ENCODE measurements around the gene CCDC24. TPM values are rescaled to one million over a fixed set of nuclear protein-coding genes. Genes with fewer than 3 reads are reported as not detected.

CCDC24 gene
- total and polyA plus RNA-seq, 9 of the 15 experiments (the other 6 are each of a cell fraction or from before 2014, with no cell fraction given): 0.31 to 4.5 (median 1.5) TPM

DNA sequence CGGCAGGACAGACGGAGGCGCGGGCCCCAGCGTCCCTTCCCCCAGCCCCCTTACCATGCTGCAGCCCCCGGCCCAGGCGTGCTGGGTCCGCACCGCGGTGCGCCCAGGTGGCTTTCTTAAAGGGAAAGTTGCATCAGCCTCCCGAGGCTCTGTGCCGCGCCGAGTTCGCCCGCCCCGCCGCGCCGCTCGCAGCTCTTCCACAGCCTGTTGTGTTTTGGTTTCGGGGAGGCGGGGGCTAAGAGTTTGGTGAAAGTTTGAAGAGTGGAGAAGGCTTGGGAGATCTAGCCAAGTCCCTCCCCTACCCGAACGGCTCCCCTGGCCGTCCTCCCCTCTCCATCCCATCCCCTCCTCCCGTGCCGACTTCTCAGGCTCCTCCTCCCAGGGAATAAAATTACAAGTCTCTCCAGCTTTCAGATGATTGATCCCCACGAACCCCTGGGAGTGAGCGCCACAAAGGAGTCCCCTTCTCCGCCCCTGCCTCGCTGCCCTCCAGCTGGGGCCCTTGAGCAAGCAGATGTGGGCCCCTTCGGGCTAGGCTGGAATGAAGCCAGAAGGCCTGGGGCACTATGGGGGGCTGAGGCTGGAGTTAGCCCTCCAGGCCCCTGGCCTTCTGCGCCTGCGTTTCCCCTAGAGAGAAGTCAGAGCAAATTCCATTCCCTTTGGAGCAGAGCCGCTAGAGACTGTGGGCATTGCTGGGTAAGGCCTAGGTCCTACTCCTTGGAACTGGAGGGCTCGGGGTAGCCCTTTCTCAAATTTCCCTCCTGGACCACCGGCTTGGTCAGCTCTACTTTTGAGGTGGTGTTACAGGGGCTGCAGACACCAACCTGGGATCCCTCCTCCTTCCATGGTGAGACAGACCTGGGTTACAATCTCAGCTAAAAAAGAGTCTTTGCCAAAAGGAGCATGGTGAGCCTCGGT is 40.1 kb downstream of the CCDC24 start, which contains the start of gene SLC6A9 (continued):
- TF ChIP-seq HDAC1 (IDR thresholded peaks at IDR 0.05): peak in 1 of 2 experiments; percentile 5; a peak in 1 of 4 replicates
- no peak; the same call in none of the 2 replicates for TF ChIP-seq TOE1 (IDR thresholded peaks at IDR 0.05; ENCODE audit: borderline replicate concordance)
- TF ChIP-seq TOE1 (CRISPR knock-in tag; IDR thresholded peaks at IDR 0.05; ENCODE audit: borderline replicate concordance, low read depth): no peak
- TF ChIP-seq ETV5 (CRISPR knock-in tag; IDR thresholded peaks at IDR 0.05; ENCODE audit: low read depth): 0 out of 2 replicates have a peak, but pooled peaks have one; percentile 27
- peak; percentile 41; the same call in 1 of the 2 replicates for TF ChIP-seq CEBPB (tag; IDR thresholded peaks at IDR 0.05)
- peak; percentile 93 for TF ChIP-seq ATF4 (CRISPR knock-in tag; IDR thresholded peaks at IDR 0.05)
- TF ChIP-seq IRF9 (tag; IDR thresholded peaks at IDR 0.05): 0 out of 2 replicates have a peak, but pooled peaks have one; percentile 34
- TF ChIP-seq, protein P1, sequence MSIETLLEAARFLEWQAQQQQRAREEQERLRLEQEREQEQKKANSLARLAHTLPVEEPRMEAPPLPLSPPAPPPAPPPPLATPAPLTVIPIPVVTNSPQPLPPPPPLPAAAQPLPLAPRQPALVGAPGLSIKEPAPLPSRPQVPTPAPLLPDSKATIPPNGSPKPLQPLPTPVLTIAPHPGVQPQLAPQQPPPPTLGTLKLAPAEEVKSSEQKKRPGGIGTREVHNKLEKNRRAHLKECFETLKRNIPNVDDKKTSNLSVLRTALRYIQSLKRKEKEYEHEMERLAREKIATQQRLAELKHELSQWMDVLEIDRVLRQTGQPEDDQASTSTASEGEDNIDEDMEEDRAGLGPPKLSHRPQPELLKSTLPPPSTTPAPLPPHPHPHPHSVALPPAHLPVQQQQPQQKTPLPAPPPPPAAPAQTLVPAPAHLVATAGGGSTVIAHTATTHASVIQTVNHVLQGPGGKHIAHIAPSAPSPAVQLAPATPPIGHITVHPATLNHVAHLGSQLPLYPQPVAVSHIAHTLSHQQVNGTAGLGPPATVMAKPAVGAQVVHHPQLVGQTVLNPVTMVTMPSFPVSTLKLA (conservative IDR thresholded peaks at IDR 0.05): peak; percentile 57 to 74; a peak in 3 of 4 replicates
- TF ChIP-seq NFIC (IDR thresholded peaks at IDR 0.05): peak; percentile 82
- 0 out of 2 replicates have a peak, but pooled peaks have one; percentile 6 for TF ChIP-seq MYNN (IDR thresholded peaks at IDR 0.05)
- TF ChIP-seq MYNN (CRISPR knock-in tag; IDR thresholded peaks at IDR 0.05): no peak
- peak; percentile 7 for TF ChIP-seq HNRNPK (IDR thresholded peaks at IDR 0.05; ENCODE audit: low read depth, low read length, poor library complexity, severe bottlenecking)
- peak; percentile 13; the same call in 1 of the 2 replicates for TF ChIP-seq ARID4B (CRISPR knock-in tag; IDR thresholded peaks at IDR 0.05)
- no peak for TF ChIP-seq TBL1XR1 (IDR thresholded peaks at IDR 0.05; ENCODE audit: low read length in 2 of 2)
- TF ChIP-seq NCOA6 (IDR thresholded peaks at IDR 0.05): peak; percentile 83
- TF ChIP-seq TCF3 (CRISPR knock-in tag; IDR thresholded peaks at IDR 0.05): 0 out of 2 replicates have a peak, but pooled peaks have one; percentile 2
- TF ChIP-seq, protein P2, sequence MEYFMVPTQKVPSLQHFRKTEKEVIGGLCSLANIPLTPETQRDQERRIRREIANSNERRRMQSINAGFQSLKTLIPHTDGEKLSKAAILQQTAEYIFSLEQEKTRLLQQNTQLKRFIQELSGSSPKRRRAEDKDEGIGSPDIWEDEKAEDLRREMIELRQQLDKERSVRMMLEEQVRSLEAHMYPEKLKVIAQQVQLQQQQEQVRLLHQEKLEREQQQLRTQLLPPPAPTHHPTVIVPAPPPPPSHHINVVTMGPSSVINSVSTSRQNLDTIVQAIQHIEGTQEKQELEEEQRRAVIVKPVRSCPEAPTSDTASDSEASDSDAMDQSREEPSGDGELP (CRISPR knock-in tag; IDR thresholded peaks at IDR 0.05; ENCODE audit: borderline replicate concordance): peak; percentile 19; the same call in 1 of the 2 replicates
